DOHH2 (cell line): ENCODE measurements around the gene RAB3B.

Source experiments
- H3F3A ChIP-seq: fragments of 200-600 bp; sonication (generic), shearing (Covaris generic); 2 replicates; pipeline ENCODE4 v1.6.0; 2016; ENCODE audit warnings: antibody characterized with exemption, mild to moderate bottlenecking; ENCODE audit not compliant: control insufficient read depth, insufficient read depth
- H3K27ac ChIP-seq: fragments of 200-600 bp; sonication (generic); 2 replicates; pipeline ENCODE4 v1.5.1; 2014; ENCODE audit warnings: low read depth, mild to moderate bottlenecking, low read length, moderate library complexity
- H3K27me3 ChIP-seq: fragments of 200-600 bp; sonication (generic); 2 replicates; pipeline ENCODE4 v1.6.1; 2014; ENCODE audit warnings: mild to moderate bottlenecking, low read length, mixed read lengths; ENCODE audit not compliant: control insufficient read depth
- H3K36me3 ChIP-seq: fragments of 200-600 bp; sonication (generic); 2 replicates; pipeline ENCODE4 v1.6.1; 2014; ENCODE audit warnings: mild to moderate bottlenecking, low read length, moderate library complexity, mixed read lengths; ENCODE audit not compliant: control insufficient read depth
- H3K4me1 ChIP-seq: fragments of 200-600 bp; sonication (generic); 2 replicates; pipeline ENCODE4 v1.6.1; 2014; ENCODE audit warnings: mild to moderate bottlenecking, low read length, mixed read lengths; ENCODE audit not compliant: control insufficient read depth
- H3K4me2 ChIP-seq: fragments of 200-600 bp; sonication (generic); 2 replicates; pipeline ENCODE4 v1.6.0; 2014; ENCODE audit warnings: mild to moderate bottlenecking, low read length, moderate library complexity
- H3K4me3 ChIP-seq: fragments of 200-600 bp; sonication (generic); 2 replicates; pipeline ENCODE4 v1.5.1; 2014; ENCODE audit warnings: mild to moderate bottlenecking, low read length, mixed read lengths
- H3K79me2 ChIP-seq: fragments of 200-600 bp; sonication (generic); 2 replicates; pipeline ENCODE4 v1.6.1; 2014; ENCODE audit warnings: mild to moderate bottlenecking, low read length, mixed read lengths; ENCODE audit not compliant: control insufficient read depth
- H3K9me2 ChIP-seq: fragments of 200-600 bp; sonication (generic); replicated peaks from 2 replicates; pipeline ENCODE4 v1.6.1; 2014; ENCODE audit warnings: mild to moderate bottlenecking, low read length, mixed read lengths; ENCODE audit not compliant: control insufficient read depth
- H3K9me3 ChIP-seq: fragments of 200-600 bp; sonication (generic); 2 replicates; pipeline ENCODE4 v1.6.1; 2014; ENCODE audit warnings: antibody characterized with exemption, low read length, mixed read lengths; ENCODE audit not compliant: control insufficient read depth, insufficient read depth
- H4K20me1 ChIP-seq: fragments of 200-600 bp; sonication (generic); 2 replicates; pipeline ENCODE4 v1.6.0; 2014; ENCODE audit warnings: low read depth, mild to moderate bottlenecking, antibody characterized with exemption, low read length, moderate library complexity; ENCODE audit not compliant: control insufficient read depth, insufficient read depth
- EZH2phosphoT487 ChIP-seq: fragments of 200-600 bp; sonication (generic); IDR thresholded peaks from 2 replicates; pipeline ENCODE4 v1.6.1; 2017; ENCODE audit warnings: borderline replicate concordance, mild to moderate bottlenecking, antibody characterized with exemption, low read length, moderate library complexity, mixed read lengths
- TF ChIP-seq, protein P1 (sequence below): fragments of 200-600 bp; sonication (generic); IDR thresholded peaks from one replicate; pipeline ENCODE4 v1.5.1; 2014; ENCODE audit warnings: antibody characterized with exemption, mild to moderate bottlenecking, low read depth, low read length; ENCODE audit not compliant: poor library complexity, severe bottlenecking

The RAB3B gene

DNA sequence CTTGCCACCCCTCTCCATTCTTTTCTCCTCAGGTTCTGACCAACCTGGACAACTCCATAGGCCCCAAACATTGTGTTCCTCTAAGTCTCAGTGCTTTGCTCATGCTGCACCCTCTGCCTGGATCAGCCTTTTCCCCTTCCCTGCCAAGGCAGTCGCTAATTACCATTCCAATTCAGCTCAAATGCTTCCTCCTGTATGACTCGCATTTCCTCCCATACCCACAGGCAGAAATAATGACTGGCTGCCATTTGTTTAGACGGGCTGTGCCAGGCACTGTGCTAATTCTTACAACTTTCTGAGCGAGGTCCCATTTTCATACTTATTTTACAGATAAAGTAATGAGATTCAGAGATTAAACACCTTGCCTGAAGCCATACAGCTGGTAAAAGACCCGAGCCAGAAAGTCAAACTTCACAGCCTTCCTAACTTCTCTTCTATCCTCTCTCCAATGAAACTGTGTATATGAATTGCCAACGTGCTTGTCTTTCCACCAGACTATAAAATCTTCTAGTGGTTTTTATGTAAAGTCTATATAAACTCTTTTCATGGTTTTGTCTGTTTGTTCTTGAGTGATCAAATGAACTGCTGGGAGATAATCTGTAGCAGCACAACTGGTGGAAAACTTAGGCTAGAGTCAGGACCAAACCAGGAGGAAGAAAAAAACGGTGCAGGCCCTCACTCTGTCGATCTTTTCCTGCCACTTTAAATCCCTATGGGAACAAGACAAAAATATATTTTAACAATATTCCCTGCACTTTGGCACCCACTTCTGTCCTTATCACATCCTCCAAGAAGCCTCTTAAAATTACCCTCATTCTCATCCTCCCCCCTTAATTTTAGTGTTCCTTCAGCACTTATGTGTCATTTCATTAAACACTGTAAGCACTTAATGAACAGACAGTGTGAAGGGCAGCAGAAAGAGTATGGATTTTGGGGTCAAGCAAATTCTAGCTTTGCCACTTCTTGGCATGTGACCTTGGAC, 33.7 kb downstream of the RAB3B start:
- no peaks in the 10 kb centered on the region for H3K9me3 ChIP-seq
- no peak overlapping the region for H3K27ac ChIP-seq
- H3K27me3 ChIP-seq, result peaks cover under 1% of the 10 kb centered on the region; the same call in 1 of the 2 replicates
- H3K4me3 ChIP-seq, result no peak overlapping the region
- TF ChIP-seq EZH2phosphoT487, result no peak
- TF ChIP-seq, protein P1, sequence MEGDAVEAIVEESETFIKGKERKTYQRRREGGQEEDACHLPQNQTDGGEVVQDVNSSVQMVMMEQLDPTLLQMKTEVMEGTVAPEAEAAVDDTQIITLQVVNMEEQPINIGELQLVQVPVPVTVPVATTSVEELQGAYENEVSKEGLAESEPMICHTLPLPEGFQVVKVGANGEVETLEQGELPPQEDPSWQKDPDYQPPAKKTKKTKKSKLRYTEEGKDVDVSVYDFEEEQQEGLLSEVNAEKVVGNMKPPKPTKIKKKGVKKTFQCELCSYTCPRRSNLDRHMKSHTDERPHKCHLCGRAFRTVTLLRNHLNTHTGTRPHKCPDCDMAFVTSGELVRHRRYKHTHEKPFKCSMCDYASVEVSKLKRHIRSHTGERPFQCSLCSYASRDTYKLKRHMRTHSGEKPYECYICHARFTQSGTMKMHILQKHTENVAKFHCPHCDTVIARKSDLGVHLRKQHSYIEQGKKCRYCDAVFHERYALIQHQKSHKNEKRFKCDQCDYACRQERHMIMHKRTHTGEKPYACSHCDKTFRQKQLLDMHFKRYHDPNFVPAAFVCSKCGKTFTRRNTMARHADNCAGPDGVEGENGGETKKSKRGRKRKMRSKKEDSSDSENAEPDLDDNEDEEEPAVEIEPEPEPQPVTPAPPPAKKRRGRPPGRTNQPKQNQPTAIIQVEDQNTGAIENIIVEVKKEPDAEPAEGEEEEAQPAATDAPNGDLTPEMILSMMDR, result no peak
- peaks cover 12% of the 10 kb centered on the region for H3K4me1 ChIP-seq
- H4K20me1 ChIP-seq, result no peaks in the 10 kb centered on the region
- no peak overlapping the region for H3K4me2 ChIP-seq
- H3K36me3 ChIP-seq, result no peaks in the 10 kb centered on the region
- no peaks in the 10 kb centered on the region for H3K79me2 ChIP-seq
- H3F3A ChIP-seq, result no peaks in the 10 kb centered on the region
- no peaks in the 10 kb centered on the region for H3K9me2 ChIP-seq

DNA sequence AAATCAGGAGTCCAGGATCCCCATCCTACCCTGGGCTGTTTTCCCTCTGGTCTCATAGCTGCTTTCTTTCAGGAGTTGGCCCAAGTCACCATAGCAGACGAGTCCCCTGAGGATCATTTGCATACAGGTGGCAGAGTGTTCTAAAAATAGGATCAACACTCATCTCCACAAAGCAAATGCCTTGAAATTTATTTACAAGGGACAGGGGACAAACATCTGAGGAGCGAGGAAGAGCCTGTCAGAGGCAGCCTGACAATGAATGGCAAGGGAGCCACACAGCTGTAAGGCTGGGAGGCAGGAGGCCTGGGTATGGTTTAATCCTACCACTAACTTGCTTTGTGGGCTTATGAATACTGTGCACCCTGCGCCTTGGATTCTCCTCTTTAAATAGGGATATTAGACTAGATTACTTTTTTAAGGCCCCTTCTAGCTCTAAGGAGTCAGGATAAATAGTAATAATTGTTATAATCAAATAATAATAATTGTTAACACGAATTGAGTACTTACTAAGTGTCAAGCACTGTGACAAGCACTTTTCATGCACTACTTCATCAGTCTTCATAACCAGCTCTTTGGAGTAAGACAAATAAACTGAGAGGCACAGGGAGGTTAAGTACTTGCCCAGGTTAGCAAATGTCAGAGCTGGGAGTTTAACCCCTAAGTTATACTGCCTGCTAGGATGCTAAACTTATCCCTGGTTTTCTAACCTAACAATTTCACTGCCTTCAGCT, 34.5 kb downstream of the RAB3B start:
- no peaks in the 10 kb centered on the region for H3F3A ChIP-seq
- no peaks in the 10 kb centered on the region for H3K27me3 ChIP-seq
- H3K9me3 ChIP-seq, result no peaks in the 10 kb centered on the region
- H3K4me2 ChIP-seq, result no peak overlapping the region
- no peak for TF ChIP-seq EZH2phosphoT487
- TF ChIP-seq, protein P1, result no peak
- H3K9me2 ChIP-seq, result no peaks in the 10 kb centered on the region
- no peak overlapping the region for H3K27ac ChIP-seq
- no peak overlapping the region for H3K4me3 ChIP-seq
- no peaks in the 10 kb centered on the region for H3K79me2 ChIP-seq
- no peaks in the 10 kb centered on the region for H4K20me1 ChIP-seq
- H3K36me3 ChIP-seq, result no peaks in the 10 kb centered on the region
- peaks cover 12% of the 10 kb centered on the region for H3K4me1 ChIP-seq

DNA sequence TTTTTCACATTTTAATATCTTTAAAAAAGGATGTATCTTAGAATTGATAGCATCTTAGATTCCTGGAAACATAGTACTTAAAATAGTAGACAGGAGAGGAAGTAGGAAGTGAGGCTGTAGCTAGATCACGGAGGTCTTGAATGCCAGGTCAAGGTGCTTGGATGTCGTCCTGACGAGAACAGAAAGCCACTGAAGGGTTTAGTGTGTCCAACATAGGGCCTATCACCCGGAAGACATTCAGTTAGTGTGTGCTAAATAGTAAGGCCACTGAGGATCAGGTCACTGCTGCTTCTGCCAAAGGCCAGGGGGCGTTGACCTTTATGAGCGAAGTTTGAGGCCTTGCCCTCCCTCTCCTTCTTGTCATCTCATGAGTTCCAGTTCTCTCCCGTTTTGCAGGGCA, 35.7 kb downstream of the RAB3B start:
- Histone ChIP-seq H3K4me3 (no peak overlapping the region), H4K20me1 (no peaks in the 10 kb centered on the region), H3K36me3 (no peaks in the 10 kb centered on the region), H3K27ac (no peak overlapping the region), H3K79me2 (no peaks in the 10 kb centered on the region), H3K27me3 (no peaks in the 10 kb centered on the region), H3K4me1 (peaks cover 12% of the 10 kb centered on the region), H3K4me2 (no peak overlapping the region), H3K9me2 (no peaks in the 10 kb centered on the region), H3F3A (no peaks in the 10 kb centered on the region), H3K9me3 (peaks cover 3% of the 10 kb centered on the region)
- no peak for TF ChIP-seq EZH2phosphoT487
- TF ChIP-seq, protein P1, result no peak
